ENCODE measurements around the gene ARID2.

Gene ARID2

GRCh38 chr12:45893240-45893639, 163.7 kb downstream of the ARID2 start:
- TF ChIP-seq CTCF (IDR thresholded peaks at IDR 0.05; ENCODE audit: low read depth, low read length): no peak; the same call in 1 of the 2 replicates
- no peak for DNase-seq (ENCODE audit: extremely low read depth, low read depth)

- no peak for TF ChIP-seq CTCF (IDR thresholded peaks at IDR 0.05; ENCODE audit: low read depth, low read length)
- DNase-seq (ENCODE audit: extremely low read depth, low read depth): no peak
These were observed 166.5 kb downstream of the ARID2 start for GRCh38 chr12:45895961-45896360.

GRCh38 chr12:45898094-45898493, 168.6 kb downstream of the ARID2 start:
- no peak for TF ChIP-seq CTCF (IDR thresholded peaks at IDR 0.05; ENCODE audit: low read depth, low read length)
- no peak for DNase-seq (ENCODE audit: extremely low read depth, low read depth)

DNA sequence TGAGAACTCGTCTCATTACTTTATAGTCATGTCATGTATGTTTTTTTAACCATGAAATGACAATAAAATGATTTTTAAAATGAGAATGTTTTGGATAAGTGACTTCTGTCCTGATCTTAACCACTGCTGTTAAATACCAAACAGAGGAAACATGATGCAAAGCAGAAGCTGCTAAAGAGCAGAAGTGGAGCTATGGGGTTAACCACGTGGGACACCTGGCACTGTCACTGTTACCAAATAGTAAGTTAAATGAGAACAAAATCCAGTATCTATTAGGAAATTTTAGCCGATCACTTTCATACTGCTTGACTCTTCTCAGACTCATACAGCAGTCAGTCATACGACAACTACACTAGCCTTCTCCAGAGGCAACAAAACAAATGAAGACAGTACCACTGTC, 178.4 kb downstream of the ARID2 start:
- TF ChIP-seq CTCF (IDR thresholded peaks at IDR 0.05; ENCODE audit: low read depth, low read length): no peak

GRCh38 chr12:45909041-45909713, 179.7 kb downstream of the ARID2 start:
- peak; percentile 31 for DNase-seq (ENCODE audit: extremely low read depth, low read depth)
- no peak for TF ChIP-seq CTCF (IDR thresholded peaks at IDR 0.05; ENCODE audit: low read depth, low read length)

More for the DNA sequence above, 178.4 kb downstream of the ARID2 start:
- DNase-seq (ENCODE audit: extremely low read depth, low read depth): no peak

- no peak for DNase-seq (ENCODE audit: extremely low read depth, low read depth)
- no peak for TF ChIP-seq CTCF (IDR thresholded peaks at IDR 0.05; ENCODE audit: low read depth, low read length)
These were observed 183.3 kb downstream of the ARID2 start for GRCh38 chr12:45912774-45913173.

DNA sequence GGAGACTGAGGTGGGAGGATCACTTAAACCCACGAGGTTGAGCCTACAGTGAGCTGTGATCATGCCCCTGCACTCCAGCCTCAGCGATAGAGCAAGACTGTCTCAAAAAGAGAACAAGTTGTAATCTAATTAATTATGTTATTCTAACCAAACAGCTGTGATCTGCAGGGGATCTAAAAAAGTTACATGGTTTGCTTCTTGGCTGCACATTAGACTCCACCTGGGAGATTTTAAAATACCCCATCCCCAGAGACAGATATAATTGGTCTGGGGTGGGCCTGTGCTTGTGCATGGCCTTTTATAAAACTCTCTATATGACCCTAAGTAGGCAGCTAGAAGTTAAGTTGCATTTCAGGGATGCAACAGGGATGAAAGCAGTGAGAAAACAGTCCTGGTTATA, 184.1 kb downstream of the ARID2 start:
- DNase-seq (ENCODE audit: extremely low read depth, low read depth): no peak
- TF ChIP-seq CTCF (IDR thresholded peaks at IDR 0.05; ENCODE audit: low read depth, low read length): no peak

Data from AG09319 (cell line).